CD14-positive monocyte (primary cell): ENCODE measurements around the gene PCDHGC4. TPM values are rescaled to one million over a fixed set of nuclear protein-coding genes. Genes with fewer than 3 reads are reported as not detected.

ENCODE experiments used
- DNase-seq, 3 donors: peaks; one replicate each; pipeline ENCODE4 v3.0.0-alpha.2; 2011 to 2022
- H2AFZ ChIP-seq: 2 replicates; pipeline ENCODE4 v1.6.0; 2012; ENCODE audit warnings: mild to moderate bottlenecking, low read depth, low read length, inconsistent platforms; ENCODE audit not compliant: insufficient read depth, poor library complexity, severe bottlenecking
- H3K27ac ChIP-seq, 2 donors: 1 replicate in 1 of 2; 2 replicates in 1 of 2; pipeline ENCODE4 v1.5.1; 2012 to 2013; ENCODE audit warnings: low read length in 2 of 2, control low read depth in 1 of 2, inconsistent platforms in 1 of 2, low read depth in 1 of 2, mild to moderate bottlenecking in 1 of 2
- H3K27me3 ChIP-seq, 2 donors: one replicate each; pipeline versions ENCODE4 v1.6.0 to v1.6.1; 2011 to 2013; ENCODE audit warnings: low read length in 2 of 2; ENCODE audit not compliant: control insufficient read depth in 2 of 2, insufficient read depth in 2 of 2
- H3K36me3 ChIP-seq, 2 donors: replicated peaks in 1 of 2; 1 replicate in 1 of 2; 2 replicates in 1 of 2; pipeline versions ENCODE4 v1.5.1 to v1.6.1; 2012 to 2013; ENCODE audit warnings: low read length in 2 of 2, control low read depth in 1 of 2, inconsistent platforms in 1 of 2, mild to moderate bottlenecking in 1 of 2; ENCODE audit not compliant: insufficient read depth in 2 of 2, control insufficient read depth in 1 of 2
- H3K4me1 ChIP-seq, 2 donors: 1 replicate in 1 of 2; 2 replicates in 1 of 2; pipeline versions ENCODE4 v1.5.1 to v1.6.1; 2012 to 2013; ENCODE audit warnings: low read length in 2 of 2, control low read depth in 1 of 2, inconsistent platforms in 1 of 2, mild to moderate bottlenecking in 1 of 2, moderate library complexity in 1 of 2; ENCODE audit not compliant: insufficient read depth in 2 of 2, control insufficient read depth in 1 of 2
- H3K4me2 ChIP-seq: replicated peaks from 2 replicates; pipeline ENCODE3; 2012; ENCODE audit warnings: low read length, moderate library complexity, mild to moderate bottlenecking; ENCODE audit not compliant: poor library complexity, severe bottlenecking; ENCODE audit errors: extremely low read depth
- H3K4me3 ChIP-seq, 3 experiments: fragments of 200-600 bp in 1 of 3; sonication (generic) in 1 of 3; replicated peaks in 1 of 3; 1 replicate in 2 of 3; 2 replicates in 1 of 3; pipeline ENCODE4 v1.5.1; 2011 to 2013; ENCODE audit warnings: low read length in 3 of 3, mild to moderate bottlenecking in 3 of 3, control low read depth in 2 of 3, low read depth in 2 of 3, inconsistent platforms in 1 of 3, moderate library complexity in 1 of 3
- H3K79me2 ChIP-seq: 2 replicates; pipeline ENCODE4 v1.6.0; 2012; ENCODE audit warnings: mild to moderate bottlenecking, control low read depth, inconsistent platforms, low read length, moderate library complexity; ENCODE audit not compliant: insufficient read depth
- H3K9ac ChIP-seq: 2 replicates; pipeline ENCODE4 v1.6.0; 2017; ENCODE audit warnings: low read length, mild to moderate bottlenecking; ENCODE audit not compliant: insufficient read depth, poor library complexity, severe bottlenecking
- H3K9me3 ChIP-seq, 2 donors: replicated peaks in 1 of 2; 1 replicate in 1 of 2; 2 replicates in 1 of 2; pipeline versions ENCODE4 v1.5.1 to v1.6.1; 2012 to 2013; ENCODE audit warnings: low read length in 2 of 2, control low read depth in 1 of 2; ENCODE audit not compliant: control insufficient read depth in 1 of 2, insufficient read depth in 1 of 2
- H4K20me1 ChIP-seq: 2 replicates; pipeline ENCODE4 v1.6.0; 2012; ENCODE audit warnings: mild to moderate bottlenecking, low read length, control low read depth, moderate library complexity; ENCODE audit not compliant: insufficient read depth
- H3K27ac Mint-ChIP-seq, 7 donors: one replicate each; pipeline ENCODE4 v1.8.0; 2020; ENCODE audit warnings: mild to moderate bottlenecking in 7 of 7, mixed read lengths in 7 of 7, moderate library complexity in 6 of 7, inconsistent platforms in 2 of 7
- H3K27me3 Mint-ChIP-seq, 3 donors: one replicate each; pipeline ENCODE4 v1.8.0; 2021 to 2022; ENCODE audit warnings: low read depth in 3 of 3, mild to moderate bottlenecking in 3 of 3, mixed read lengths in 3 of 3, moderate library complexity in 3 of 3, inconsistent platforms in 1 of 3
- H3K36me3 Mint-ChIP-seq, 2 donors: one replicate each; pipeline ENCODE4 v1.8.0; 2020; ENCODE audit warnings: mixed read lengths in 2 of 2, inconsistent platforms in 1 of 2, mild to moderate bottlenecking in 1 of 2
- H3K4me1 Mint-ChIP-seq: one replicate; pipeline ENCODE4 v1.8.0; 2020; ENCODE audit warnings: mild to moderate bottlenecking, mixed read lengths
- H3K4me3 Mint-ChIP-seq, 2 donors: one replicate each; pipeline ENCODE4 v1.8.0; 2020; ENCODE audit warnings: mild to moderate bottlenecking in 2 of 2, mixed read lengths in 2 of 2, moderate library complexity in 1 of 2
- H3K9me3 Mint-ChIP-seq, 7 donors: one replicate each; pipeline ENCODE4 v1.8.0; 2020 to 2022; ENCODE audit warnings: mixed read lengths in 7 of 7, mild to moderate bottlenecking in 6 of 7, moderate library complexity in 6 of 7, inconsistent platforms in 2 of 7
- WGBS: methylation state at CpG from one replicate; pipeline ENCODE4 v1.1.5; 2013; ENCODE audit warnings: missing lambda C conversion rate; ENCODE audit not compliant: insufficient coverage; 5-methylcytosine and 5-hydroxymethylcytosine counted together
- intact Hi-C, 2 donors: fragments of 100-400 bp; cut with micrococcal nuclease; formaldehyde crosslinking; loops; one replicate each; pipeline versions ENCODE4 v1.15.0 to v1.15.1; 2023
- polyA plus RNA-seq, 3 donors: library from polyadenylated mRNA; depleted of rRNA in 1 of 3; unstranded in 2 of 3; stranded (reverse) in 1 of 3; fragments of 300-500 nt in 2 of 3; fragments of >200 nt in 1 of 3; fragmentation: Illumina TruSeq in 2 of 3; gene quantifications; 1 replicate in 2 of 3; 2 replicates in 1 of 3; pipeline ENCODE4 v1.2.3, GENCODE V29; 2012 to 2021
- TF ChIP-seq, protein P1 (sequence below): fragments of 200-600 bp; IDR thresholded peaks from one replicate; pipeline ENCODE4 v1.8.0; 2022; ENCODE audit warnings: antibody characterized with exemption, mild to moderate bottlenecking

PCDHGC4 gene
- polyA plus RNA-seq, 3 donors: not detected

DNA sequence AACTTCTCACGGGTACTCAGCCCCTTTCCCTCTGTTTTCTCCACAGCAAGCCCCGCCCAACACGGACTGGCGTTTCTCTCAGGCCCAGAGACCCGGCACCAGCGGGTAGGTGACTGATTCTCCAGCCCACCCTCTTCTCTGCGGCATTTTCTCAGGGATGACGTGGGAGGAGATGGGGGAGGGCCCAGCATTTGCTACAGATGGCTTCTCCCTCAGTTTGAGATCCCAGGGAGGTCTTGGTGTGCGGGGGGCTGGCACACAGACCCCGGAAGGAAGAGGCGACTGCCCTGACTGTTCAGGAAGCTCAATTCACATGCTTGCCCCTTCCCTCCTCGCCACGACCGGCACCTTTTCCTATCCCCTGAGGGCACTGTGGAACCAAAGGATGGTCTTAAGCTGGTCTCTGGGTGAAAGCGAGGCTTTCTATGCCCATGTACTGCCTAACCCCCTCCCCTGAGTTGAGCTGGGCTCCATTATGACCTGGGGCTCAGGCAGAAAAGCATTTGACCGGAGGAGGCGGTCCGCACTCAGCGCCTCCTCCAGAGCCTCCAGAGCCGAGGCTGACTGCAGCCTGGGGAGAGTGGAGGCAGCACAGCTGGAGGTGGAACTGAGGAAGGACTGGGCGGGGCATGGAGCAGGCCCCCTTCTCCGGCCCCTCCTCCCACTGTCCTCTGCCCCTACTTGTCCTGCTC lies 10.1 kb downstream of the PCDHGC4 start:
- Histone ChIP-seq H3K27ac (no peak overlapping the region), H3K9me3 (peaks cover 3 to 30% of the 10 kb centered on the region in 2 donors), H3K36me3 (no peaks in the 10 kb centered on the region), H3K9ac (no peak overlapping the region), H3K27me3 (peaks cover 38 to 70% of the 10 kb centered on the region in 2 donors), H3K4me3 (no peak overlapping the region), H2AFZ (no peak overlapping the region), H3K4me1 (peaks cover 13 to 15% of the 10 kb centered on the region in 2 donors), H3K4me2 (no peak overlapping the region), H3K79me2 (no peaks in the 10 kb centered on the region), H4K20me1 (no peaks in the 10 kb centered on the region)
- TF ChIP-seq, protein P1, sequence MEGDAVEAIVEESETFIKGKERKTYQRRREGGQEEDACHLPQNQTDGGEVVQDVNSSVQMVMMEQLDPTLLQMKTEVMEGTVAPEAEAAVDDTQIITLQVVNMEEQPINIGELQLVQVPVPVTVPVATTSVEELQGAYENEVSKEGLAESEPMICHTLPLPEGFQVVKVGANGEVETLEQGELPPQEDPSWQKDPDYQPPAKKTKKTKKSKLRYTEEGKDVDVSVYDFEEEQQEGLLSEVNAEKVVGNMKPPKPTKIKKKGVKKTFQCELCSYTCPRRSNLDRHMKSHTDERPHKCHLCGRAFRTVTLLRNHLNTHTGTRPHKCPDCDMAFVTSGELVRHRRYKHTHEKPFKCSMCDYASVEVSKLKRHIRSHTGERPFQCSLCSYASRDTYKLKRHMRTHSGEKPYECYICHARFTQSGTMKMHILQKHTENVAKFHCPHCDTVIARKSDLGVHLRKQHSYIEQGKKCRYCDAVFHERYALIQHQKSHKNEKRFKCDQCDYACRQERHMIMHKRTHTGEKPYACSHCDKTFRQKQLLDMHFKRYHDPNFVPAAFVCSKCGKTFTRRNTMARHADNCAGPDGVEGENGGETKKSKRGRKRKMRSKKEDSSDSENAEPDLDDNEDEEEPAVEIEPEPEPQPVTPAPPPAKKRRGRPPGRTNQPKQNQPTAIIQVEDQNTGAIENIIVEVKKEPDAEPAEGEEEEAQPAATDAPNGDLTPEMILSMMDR: no peak
- Mint-ChIP-seq H3K4me3 (peak overlapping the region in 1 of 2 donors; percentile 69), H3K27me3 (peaks cover 69 to 83% (median 69%) of the 10 kb centered on the region in 3 donors), H3K4me1 (peaks cover 14% of the 10 kb centered on the region), H3K27ac (no peak overlapping the region), H3K36me3 (no peaks in the 10 kb centered on the region), H3K9me3 (peaks cover 0 to 24% (median 7%) of the 10 kb centered on the region in 7 donors)
- intact Hi-C loops: no loop called here
- 61% methylated on average over 9 of the region's 22 CpGs for WGBS
- no peak for DNase-seq

DNA sequence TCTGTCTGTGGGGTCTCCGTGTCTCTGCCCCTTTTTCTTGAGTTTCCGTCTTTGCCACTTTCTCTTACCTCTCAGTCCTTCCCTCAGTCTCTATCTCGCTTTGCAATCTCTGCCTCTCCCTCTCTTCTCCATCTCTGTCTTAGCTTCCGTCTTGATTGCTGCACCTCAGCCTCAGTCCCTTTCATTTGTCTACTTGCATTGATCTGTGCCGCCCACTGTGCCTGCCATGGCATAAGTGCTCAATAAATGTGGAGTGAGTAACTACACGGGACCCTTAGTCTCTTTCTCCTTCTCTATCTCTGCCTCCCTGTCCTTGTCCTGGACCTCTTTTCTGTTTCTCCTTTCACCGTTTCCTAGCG lies 10.6 kb downstream of the PCDHGC4 start:
- H4K20me1 ChIP-seq: no peaks in the 10 kb centered on the region
- H3K27me3 ChIP-seq: peaks cover 34 to 65% of the 10 kb centered on the region in 2 donors
- H2AFZ ChIP-seq: no peak overlapping the region
- peaks cover 0 to 21% (median 7%) of the 10 kb centered on the region in 7 donors for H3K9me3 Mint-ChIP-seq
- 93% methylated on average over 5 of the region's 8 CpGs for WGBS
- DNase-seq: no peak
- H3K4me2 ChIP-seq: no peak overlapping the region
- peaks cover 3 to 28% of the 10 kb centered on the region in 2 donors for H3K9me3 ChIP-seq
- H3K9ac ChIP-seq: no peak overlapping the region
- no peaks in the 10 kb centered on the region for H3K36me3 Mint-ChIP-seq
- peaks cover 14% of the 10 kb centered on the region for H3K4me1 Mint-ChIP-seq
- peaks cover 64 to 79% (median 64%) of the 10 kb centered on the region in 3 donors for H3K27me3 Mint-ChIP-seq
- H3K4me3 ChIP-seq: no peak overlapping the region
- peaks cover 13 to 15% of the 10 kb centered on the region in 2 donors for H3K4me1 ChIP-seq
- intact Hi-C loops: no loop called here
- no peaks in the 10 kb centered on the region for H3K79me2 ChIP-seq
- no peak overlapping the region for H3K27ac ChIP-seq
- TF ChIP-seq, protein P1: no peak
- no peak overlapping the region for H3K27ac Mint-ChIP-seq
- peak overlapping the region in 1 of 2 donors; percentile 69 for H3K4me3 Mint-ChIP-seq
- H3K36me3 ChIP-seq: no peaks in the 10 kb centered on the region
